Measurements from ENCODE around the gene TOX2.

Gene TOX2

DNA sequence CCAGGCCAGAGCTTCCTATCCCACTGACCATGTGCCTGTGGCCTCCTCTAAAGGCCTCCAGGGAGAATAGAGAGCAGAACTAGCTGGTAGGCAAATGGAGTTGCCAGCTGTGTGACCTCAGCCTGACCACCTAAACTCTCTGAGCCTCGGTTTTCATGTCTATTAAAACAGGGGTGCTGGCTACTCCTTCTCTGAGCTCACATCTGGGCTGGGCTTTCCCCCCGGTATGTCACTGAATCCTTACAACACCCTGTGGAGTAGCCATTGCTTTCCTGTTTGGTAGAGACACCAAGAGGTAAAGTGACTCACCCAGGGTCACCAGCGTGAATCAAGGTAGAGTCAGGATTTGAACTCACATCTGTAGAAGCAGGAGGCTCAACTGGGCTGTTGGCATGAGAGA lies 140.2 kb downstream of the TOX2 start:
- H3K4me1 Mint-ChIP-seq: no peaks in the 10 kb centered on the region
- H3K27ac Mint-ChIP-seq: no peak overlapping the region
- H3K4me3 Mint-ChIP-seq: no peak overlapping the region
- no peaks in the 10 kb centered on the region for H3K36me3 Mint-ChIP-seq (ENCODE audit: low read depth)
- peaks cover 11% of the 10 kb centered on the region for H3K27me3 Mint-ChIP-seq (ENCODE audit: low read depth, poor library complexity)
- no peak for DNase-seq
- TF ChIP-seq, protein P1, sequence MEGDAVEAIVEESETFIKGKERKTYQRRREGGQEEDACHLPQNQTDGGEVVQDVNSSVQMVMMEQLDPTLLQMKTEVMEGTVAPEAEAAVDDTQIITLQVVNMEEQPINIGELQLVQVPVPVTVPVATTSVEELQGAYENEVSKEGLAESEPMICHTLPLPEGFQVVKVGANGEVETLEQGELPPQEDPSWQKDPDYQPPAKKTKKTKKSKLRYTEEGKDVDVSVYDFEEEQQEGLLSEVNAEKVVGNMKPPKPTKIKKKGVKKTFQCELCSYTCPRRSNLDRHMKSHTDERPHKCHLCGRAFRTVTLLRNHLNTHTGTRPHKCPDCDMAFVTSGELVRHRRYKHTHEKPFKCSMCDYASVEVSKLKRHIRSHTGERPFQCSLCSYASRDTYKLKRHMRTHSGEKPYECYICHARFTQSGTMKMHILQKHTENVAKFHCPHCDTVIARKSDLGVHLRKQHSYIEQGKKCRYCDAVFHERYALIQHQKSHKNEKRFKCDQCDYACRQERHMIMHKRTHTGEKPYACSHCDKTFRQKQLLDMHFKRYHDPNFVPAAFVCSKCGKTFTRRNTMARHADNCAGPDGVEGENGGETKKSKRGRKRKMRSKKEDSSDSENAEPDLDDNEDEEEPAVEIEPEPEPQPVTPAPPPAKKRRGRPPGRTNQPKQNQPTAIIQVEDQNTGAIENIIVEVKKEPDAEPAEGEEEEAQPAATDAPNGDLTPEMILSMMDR (IDR thresholded peaks at IDR 0.05): no peak
- H3K9me3 Mint-ChIP-seq: peaks cover 10% of the 10 kb centered on the region

DNA sequence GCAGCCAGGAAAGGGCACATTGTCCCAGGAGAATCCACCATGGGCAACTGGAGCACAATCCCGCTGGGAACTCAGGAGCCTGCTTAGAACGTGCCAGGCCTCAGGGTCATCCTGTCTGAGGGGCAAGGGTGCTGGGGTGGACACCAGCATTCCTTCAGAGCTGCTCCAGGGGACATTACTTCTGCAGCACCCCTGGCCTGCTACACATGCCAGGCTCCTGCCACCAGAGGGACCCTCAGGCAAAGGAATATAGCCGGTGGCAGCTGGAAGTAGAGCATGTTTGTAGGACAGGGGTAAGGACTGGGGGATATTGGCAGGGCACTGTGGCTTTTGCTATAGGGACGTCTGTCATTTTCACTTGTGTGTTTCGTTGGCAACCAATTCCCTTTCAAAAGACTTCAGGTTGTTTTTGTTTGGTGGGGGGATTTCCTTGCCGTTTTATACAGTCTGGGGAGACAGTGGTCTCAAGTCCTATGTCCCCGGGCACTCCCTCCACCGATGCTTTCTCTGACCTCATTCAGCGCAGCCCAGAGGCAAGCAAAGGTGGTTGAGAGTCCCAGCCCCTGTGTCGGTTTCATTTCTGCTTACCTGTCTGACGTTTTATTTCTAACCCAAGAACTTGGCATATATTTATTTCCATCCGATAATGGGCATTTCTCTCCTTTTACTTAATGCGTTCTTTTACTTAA lies 141.5 kb downstream of the TOX2 start:
- Mint-ChIP-seq H3K27me3 (ENCODE audit: low read depth, poor library complexity) (peaks cover 8% of the 10 kb centered on the region), H3K4me1 (no peaks in the 10 kb centered on the region), H3K4me3 (no peak overlapping the region), H3K9me3 (peaks cover 10% of the 10 kb centered on the region), H3K27ac (no peak overlapping the region), H3K36me3 (ENCODE audit: low read depth) (no peaks in the 10 kb centered on the region)
- peak; percentile 46 for DNase-seq
- TF ChIP-seq, protein P1 (IDR thresholded peaks at IDR 0.05): peak; percentile 58

DNA sequence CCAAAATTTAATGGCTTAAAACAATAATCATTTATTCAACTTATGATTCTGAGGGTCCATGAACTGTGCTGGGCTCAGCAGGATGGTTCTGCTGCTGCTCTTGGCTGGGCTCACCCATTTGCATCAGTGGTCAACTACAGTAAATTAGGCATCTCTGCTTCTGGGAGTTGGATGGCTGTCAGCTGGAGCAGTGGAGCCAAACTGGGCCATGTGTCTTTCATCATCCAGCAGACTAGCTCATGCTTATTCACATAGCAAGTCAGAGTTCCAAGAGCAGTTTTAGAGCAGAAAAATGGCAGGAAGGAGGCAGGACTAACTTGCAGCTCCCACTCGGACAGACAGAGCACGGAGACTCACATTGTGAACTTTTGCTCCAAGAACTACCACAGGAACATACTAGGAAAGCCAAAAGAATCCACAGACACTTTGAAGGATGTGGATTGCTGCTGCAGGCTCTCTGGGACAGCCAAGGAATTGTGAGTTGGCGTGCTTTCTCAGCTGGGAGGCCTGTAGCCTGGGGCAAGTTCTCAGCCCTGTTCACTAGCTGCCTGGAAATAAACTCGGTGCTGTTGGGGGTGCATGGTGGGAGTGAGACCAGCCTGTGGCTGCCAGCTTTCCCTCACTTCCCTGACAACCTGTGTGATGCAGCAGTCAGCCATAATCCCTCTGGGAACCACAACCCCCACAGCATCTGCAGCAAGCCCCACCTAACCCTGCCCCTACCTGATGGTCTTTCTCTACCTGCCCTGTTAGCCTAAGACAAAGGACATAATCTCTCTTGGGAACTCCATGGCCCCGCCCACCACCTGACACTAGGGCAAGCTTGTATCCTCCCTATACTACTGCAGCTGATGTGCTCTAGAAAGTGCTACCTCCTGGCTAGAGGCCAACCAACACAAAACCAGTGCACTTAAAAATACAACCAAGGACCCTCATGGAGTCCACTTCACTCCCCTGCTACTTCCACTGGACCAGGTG lies 143.3 kb downstream of the TOX2 start:
- Mint-ChIP-seq H3K36me3 (ENCODE audit: low read depth) (no peaks in the 10 kb centered on the region), H3K27ac (no peak overlapping the region), H3K27me3 (ENCODE audit: low read depth, poor library complexity) (peaks cover 4% of the 10 kb centered on the region), H3K4me3 (no peak overlapping the region), H3K4me1 (no peaks in the 10 kb centered on the region), H3K9me3 (peaks cover 10% of the 10 kb centered on the region)
- DNase-seq: no peak
- TF ChIP-seq, protein P1 (IDR thresholded peaks at IDR 0.05): no peak

DNA sequence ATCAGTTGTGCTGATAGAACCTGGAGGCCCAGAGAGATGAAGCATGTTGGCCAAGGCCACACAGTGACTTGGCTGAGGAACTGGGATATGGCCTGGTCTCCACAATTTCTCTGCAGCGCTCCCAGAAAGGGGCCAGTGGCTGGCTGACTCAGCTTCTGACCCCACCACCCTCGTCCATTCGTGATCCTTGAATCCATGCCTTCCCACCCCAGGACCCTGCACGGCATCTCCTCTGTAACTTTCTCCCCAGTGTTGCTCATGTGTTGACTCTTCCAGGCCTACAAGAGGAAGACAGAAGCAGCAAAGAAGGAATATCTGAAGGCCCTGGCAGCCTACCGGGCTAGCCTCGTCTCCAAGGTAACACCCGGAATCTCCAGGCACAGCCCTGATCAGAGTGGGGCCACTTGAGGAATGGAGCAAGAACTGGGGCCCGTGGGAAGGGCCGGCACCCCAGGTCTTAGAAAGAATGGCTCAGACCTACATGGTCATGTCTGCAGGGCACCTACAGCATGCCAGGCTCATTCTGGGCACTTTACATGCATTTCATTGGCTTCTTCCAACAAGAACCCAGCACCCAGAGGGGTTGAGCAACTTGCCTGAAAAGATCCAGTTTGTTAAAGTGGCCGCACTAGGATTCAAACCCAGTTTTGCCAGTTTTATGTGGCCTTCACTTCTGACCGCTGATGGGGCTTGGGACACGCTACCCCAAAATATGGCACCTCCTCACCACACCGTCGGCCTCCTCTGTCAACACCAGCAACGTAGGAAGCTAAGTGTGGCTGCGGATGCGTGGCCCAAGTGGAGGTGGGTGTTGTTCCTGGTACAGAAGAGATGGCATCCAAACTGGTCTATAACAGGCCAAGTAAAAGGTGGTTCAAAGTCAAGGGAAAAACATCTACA lies 150.1 kb downstream of the TOX2 start:
- TF ChIP-seq, protein P1 (IDR thresholded peaks at IDR 0.05): no peak
- Mint-ChIP-seq H3K9me3 (no peaks in the 10 kb centered on the region), H3K27me3 (ENCODE audit: low read depth, poor library complexity) (peaks cover 10% of the 10 kb centered on the region), H3K4me1 (no peaks in the 10 kb centered on the region), H3K27ac (peak overlapping the region; percentile 75), H3K4me3 (no peak overlapping the region), H3K36me3 (ENCODE audit: low read depth) (no peaks in the 10 kb centered on the region)
- DNase-seq: no peak

DNA sequence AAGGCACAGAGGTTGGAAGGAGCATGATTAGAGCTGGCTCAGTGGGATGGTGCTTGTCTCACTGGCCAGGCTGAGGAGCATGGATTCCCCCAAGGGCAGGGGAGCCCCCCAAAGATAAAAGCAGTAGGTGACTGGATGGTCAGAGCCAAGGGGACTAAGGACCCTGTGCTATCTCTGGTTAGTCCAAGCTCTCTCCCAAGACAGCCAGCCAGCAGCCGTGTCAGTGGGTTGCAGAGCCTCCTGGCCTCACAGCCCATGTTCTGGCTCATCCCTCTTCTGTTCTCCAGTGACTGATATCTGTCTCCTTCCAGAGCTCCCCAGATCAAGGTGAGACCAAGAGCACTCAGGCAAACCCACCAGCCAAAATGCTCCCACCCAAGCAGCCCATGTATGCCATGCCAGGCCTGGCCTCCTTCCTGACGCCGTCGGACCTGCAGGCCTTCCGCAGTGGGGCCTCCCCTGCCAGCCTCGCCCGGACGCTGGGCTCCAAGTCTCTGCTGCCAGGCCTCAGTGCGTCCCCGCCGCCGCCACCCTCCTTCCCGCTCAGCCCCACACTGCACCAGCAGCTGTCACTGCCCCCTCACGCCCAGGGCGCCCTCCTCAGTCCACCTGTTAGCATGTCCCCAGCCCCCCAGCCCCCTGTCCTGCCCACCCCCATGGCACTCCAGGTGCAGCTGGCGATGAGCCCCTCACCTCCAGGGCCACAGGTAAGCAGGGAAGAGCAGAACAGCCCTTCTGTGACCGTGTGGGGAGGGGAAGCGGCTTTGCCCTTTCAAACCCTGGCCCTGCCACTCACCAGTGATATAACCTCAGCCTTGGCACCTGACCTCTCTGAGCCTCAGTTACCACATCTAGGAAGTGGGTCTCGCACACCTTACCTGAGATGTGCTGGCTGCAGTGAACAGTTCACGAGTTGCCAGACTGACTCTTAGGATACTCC lies 151.0 kb downstream of the TOX2 start:
- Mint-ChIP-seq H3K27ac (no peak overlapping the region), H3K4me3 (no peak overlapping the region), H3K9me3 (no peaks in the 10 kb centered on the region), H3K27me3 (ENCODE audit: low read depth, poor library complexity) (peaks cover 10% of the 10 kb centered on the region), H3K36me3 (ENCODE audit: low read depth) (no peaks in the 10 kb centered on the region), H3K4me1 (no peaks in the 10 kb centered on the region)
- DNase-seq: no peak
- TF ChIP-seq, protein P1 (IDR thresholded peaks at IDR 0.05): no peak
